CD14-positive monocyte (primary cell): ENCODE results near the gene ZNF414. TPM values are rescaled to one million over a fixed set of nuclear protein-coding genes. Genes with fewer than 3 reads are reported as not detected.

Source experiments
- DNase-seq, 3 donors: peaks; one replicate each; pipeline ENCODE4 v3.0.0-alpha.2; 2011 to 2022
- H2AFZ ChIP-seq: 2 replicates; pipeline ENCODE4 v1.6.0; 2012; ENCODE audit warnings: mild to moderate bottlenecking, low read depth, low read length, inconsistent platforms; ENCODE audit not compliant: insufficient read depth, poor library complexity, severe bottlenecking
- H3K27ac ChIP-seq, 2 donors: 1 replicate in 1 of 2; 2 replicates in 1 of 2; pipeline ENCODE4 v1.5.1; 2012 to 2013; ENCODE audit warnings: low read length in 2 of 2, control low read depth in 1 of 2, inconsistent platforms in 1 of 2, low read depth in 1 of 2, mild to moderate bottlenecking in 1 of 2
- H3K27me3 ChIP-seq, 2 donors: one replicate each; pipeline versions ENCODE4 v1.6.0 to v1.6.1; 2011 to 2013; ENCODE audit warnings: low read length in 2 of 2; ENCODE audit not compliant: control insufficient read depth in 2 of 2, insufficient read depth in 2 of 2
- H3K36me3 ChIP-seq, 2 donors: replicated peaks in 1 of 2; 1 replicate in 1 of 2; 2 replicates in 1 of 2; pipeline versions ENCODE4 v1.5.1 to v1.6.1; 2012 to 2013; ENCODE audit warnings: low read length in 2 of 2, control low read depth in 1 of 2, inconsistent platforms in 1 of 2, mild to moderate bottlenecking in 1 of 2; ENCODE audit not compliant: insufficient read depth in 2 of 2, control insufficient read depth in 1 of 2
- H3K4me1 ChIP-seq, 2 donors: 1 replicate in 1 of 2; 2 replicates in 1 of 2; pipeline versions ENCODE4 v1.5.1 to v1.6.1; 2012 to 2013; ENCODE audit warnings: low read length in 2 of 2, control low read depth in 1 of 2, inconsistent platforms in 1 of 2, mild to moderate bottlenecking in 1 of 2, moderate library complexity in 1 of 2; ENCODE audit not compliant: insufficient read depth in 2 of 2, control insufficient read depth in 1 of 2
- H3K4me2 ChIP-seq: replicated peaks from 2 replicates; pipeline ENCODE3; 2012; ENCODE audit warnings: low read length, moderate library complexity, mild to moderate bottlenecking; ENCODE audit not compliant: poor library complexity, severe bottlenecking; ENCODE audit errors: extremely low read depth
- H3K4me3 ChIP-seq, 3 experiments: fragments of 200-600 bp in 1 of 3; sonication (generic) in 1 of 3; replicated peaks in 1 of 3; 1 replicate in 2 of 3; 2 replicates in 1 of 3; pipeline ENCODE4 v1.5.1; 2011 to 2013; ENCODE audit warnings: low read length in 3 of 3, mild to moderate bottlenecking in 3 of 3, control low read depth in 2 of 3, low read depth in 2 of 3, inconsistent platforms in 1 of 3, moderate library complexity in 1 of 3
- H3K79me2 ChIP-seq: 2 replicates; pipeline ENCODE4 v1.6.0; 2012; ENCODE audit warnings: mild to moderate bottlenecking, control low read depth, inconsistent platforms, low read length, moderate library complexity; ENCODE audit not compliant: insufficient read depth
- H3K9ac ChIP-seq: 2 replicates; pipeline ENCODE4 v1.6.0; 2017; ENCODE audit warnings: low read length, mild to moderate bottlenecking; ENCODE audit not compliant: insufficient read depth, poor library complexity, severe bottlenecking
- H3K9me3 ChIP-seq, 2 donors: replicated peaks in 1 of 2; 1 replicate in 1 of 2; 2 replicates in 1 of 2; pipeline versions ENCODE4 v1.5.1 to v1.6.1; 2012 to 2013; ENCODE audit warnings: low read length in 2 of 2, control low read depth in 1 of 2; ENCODE audit not compliant: control insufficient read depth in 1 of 2, insufficient read depth in 1 of 2
- H4K20me1 ChIP-seq: 2 replicates; pipeline ENCODE4 v1.6.0; 2012; ENCODE audit warnings: mild to moderate bottlenecking, low read length, control low read depth, moderate library complexity; ENCODE audit not compliant: insufficient read depth
- H3K27ac Mint-ChIP-seq, 7 donors: one replicate each; pipeline ENCODE4 v1.8.0; 2020; ENCODE audit warnings: mild to moderate bottlenecking in 7 of 7, mixed read lengths in 7 of 7, moderate library complexity in 6 of 7, inconsistent platforms in 2 of 7
- H3K27me3 Mint-ChIP-seq, 3 donors: one replicate each; pipeline ENCODE4 v1.8.0; 2021 to 2022; ENCODE audit warnings: low read depth in 3 of 3, mild to moderate bottlenecking in 3 of 3, mixed read lengths in 3 of 3, moderate library complexity in 3 of 3, inconsistent platforms in 1 of 3
- H3K36me3 Mint-ChIP-seq, 2 donors: one replicate each; pipeline ENCODE4 v1.8.0; 2020; ENCODE audit warnings: mixed read lengths in 2 of 2, inconsistent platforms in 1 of 2, mild to moderate bottlenecking in 1 of 2
- H3K4me1 Mint-ChIP-seq: one replicate; pipeline ENCODE4 v1.8.0; 2020; ENCODE audit warnings: mild to moderate bottlenecking, mixed read lengths
- H3K4me3 Mint-ChIP-seq, 2 donors: one replicate each; pipeline ENCODE4 v1.8.0; 2020; ENCODE audit warnings: mild to moderate bottlenecking in 2 of 2, mixed read lengths in 2 of 2, moderate library complexity in 1 of 2
- H3K9me3 Mint-ChIP-seq, 7 donors: one replicate each; pipeline ENCODE4 v1.8.0; 2020 to 2022; ENCODE audit warnings: mixed read lengths in 7 of 7, mild to moderate bottlenecking in 6 of 7, moderate library complexity in 6 of 7, inconsistent platforms in 2 of 7
- CTCF ChIP-seq: fragments of 200-600 bp; IDR thresholded peaks from one replicate; pipeline ENCODE4 v1.8.0; 2022; ENCODE audit warnings: antibody characterized with exemption, mild to moderate bottlenecking
- WGBS: methylation state at CpG from one replicate; pipeline ENCODE4 v1.1.5; 2013; ENCODE audit warnings: missing lambda C conversion rate; ENCODE audit not compliant: insufficient coverage; 5-methylcytosine and 5-hydroxymethylcytosine counted together
- intact Hi-C, 2 donors: fragments of 100-400 bp; cut with micrococcal nuclease; formaldehyde crosslinking; loops; one replicate each; pipeline versions ENCODE4 v1.15.0 to v1.15.1; 2023
- polyA plus RNA-seq, 3 donors: library from polyadenylated mRNA; depleted of rRNA in 1 of 3; unstranded in 2 of 3; stranded (reverse) in 1 of 3; fragments of 300-500 nt in 2 of 3; fragments of >200 nt in 1 of 3; fragmentation: Illumina TruSeq in 2 of 3; gene quantifications; 1 replicate in 2 of 3; 2 replicates in 1 of 3; pipeline ENCODE4 v1.2.3, GENCODE V29; 2012 to 2021

ZNF414 gene
- polyA plus RNA-seq, 3 donors: 4.1 to 21.1 (median 4.7) TPM

DNA sequence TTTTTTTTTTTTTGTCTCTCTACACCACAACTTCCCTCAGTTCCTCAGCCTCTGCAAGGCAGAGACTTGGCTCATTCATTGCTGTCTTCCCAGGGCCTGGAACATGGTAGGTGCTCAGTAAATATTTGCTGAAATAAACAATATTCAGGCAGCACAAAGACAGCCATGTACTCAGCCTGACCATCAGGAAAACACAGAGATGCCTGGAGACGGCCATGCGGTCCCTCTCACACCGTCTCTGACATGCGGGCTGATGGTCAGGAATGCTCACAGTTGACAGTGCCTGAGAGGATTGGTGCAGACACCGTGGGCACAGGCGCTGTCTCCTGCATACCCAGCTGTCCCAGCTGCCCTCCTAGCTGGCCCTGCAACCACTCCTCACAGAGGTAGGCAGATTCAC lies 12.5 kb downstream of the ZNF414 start:
- Histone ChIP-seq H3K4me3 (peak overlapping the region; percentile 67 to 87 (median 68)), H3K4me2 (peak overlapping the region; percentile 85), H3K27me3 (no peaks in the 10 kb centered on the region), H3K36me3 (peaks cover 26 to 29% of the 10 kb centered on the region in 2 donors), H2AFZ (peak overlapping the region; percentile 0), H3K79me2 (peaks cover 77% of the 10 kb centered on the region), H3K9ac (peak overlapping the region; percentile 53), H3K4me1 (peaks cover 82 to 97% of the 10 kb centered on the region in 2 donors), H3K9me3 (no peaks in the 10 kb centered on the region), H3K27ac (peak overlapping the region; percentile 78 to 83), H4K20me1 (peaks cover 43% of the 10 kb centered on the region)
- Mint-ChIP-seq H3K36me3 (peaks cover 19 to 41% of the 10 kb centered on the region in 2 donors), H3K27ac (peak overlapping the region; percentile 95 to 98 (median 97)), H3K4me3 (peak overlapping the region; percentile 91 to 95), H3K27me3 (peaks cover 0 to 3% (median 2%) of the 10 kb centered on the region in 3 donors), H3K9me3 (peaks cover 0 to 1% (median 0%) of the 10 kb centered on the region in 7 donors), H3K4me1 (peaks cover 74% of the 10 kb centered on the region)
- 3% methylated on average over 4 of the region's 6 CpGs for WGBS
- TF ChIP-seq CTCF: no peak
- intact Hi-C loops: loop anchor here in 1 of 2 donors (10.0 kb wide), 1 partner anchor 57 kb away; the partner anchor contains the start of gene HNRNPM
- DNase-seq: no peak

GRCh38 chr19:8500158-8500557 lies 13.8 kb downstream of the ZNF414 start:
- Histone ChIP-seq H3K27ac (peak overlapping the region; percentile 78 to 83), H3K4me3 (peak overlapping the region; percentile 67 to 87 (median 68)), H3K4me2 (peak overlapping the region; percentile 85), H3K27me3 (no peaks in the 10 kb centered on the region), H4K20me1 (peaks cover 43% of the 10 kb centered on the region), H2AFZ (peak overlapping the region; percentile 40), H3K9me3 (no peaks in the 10 kb centered on the region), H3K4me1 (peaks cover 82 to 97% of the 10 kb centered on the region in 2 donors), H3K36me3 (peaks cover 39 to 43% of the 10 kb centered on the region in 2 donors), H3K9ac (peak overlapping the region; percentile 60), H3K79me2 (peaks cover 90% of the 10 kb centered on the region)
- intact Hi-C loops: loop anchor here in 1 of 2 donors (10.0 kb wide), 1 partner anchor 55 kb away; the partner anchor contains the start of gene HNRNPM
- Mint-ChIP-seq H3K4me1 (peaks cover 75% of the 10 kb centered on the region), H3K27me3 (peaks cover 0 to 4% (median 2%) of the 10 kb centered on the region in 3 donors), H3K36me3 (peaks cover 29 to 55% of the 10 kb centered on the region in 2 donors), H3K4me3 (peak overlapping the region; percentile 91 to 95), H3K9me3 (peaks cover 0 to 1% (median 0%) of the 10 kb centered on the region in 7 donors), H3K27ac (peak overlapping the region; percentile 95 to 98 (median 97))
- no peak for TF ChIP-seq CTCF
- DNase-seq: peak; percentile 29 to 48 (median 39)
- WGBS: 3% methylated on average over 7 of the region's 7 CpGs
